Neural crest cell (in vitro differentiated cells): ENCODE data around the gene SCRN1. TPM values are rescaled to one million over a fixed set of nuclear protein-coding genes. Genes with fewer than 3 reads are reported as not detected.

Experiments used
- DNase-seq: peaks from one replicate; pipeline ENCODE4 v3.0.0; 2021; ENCODE audit warnings: low read depth, mixed read lengths, low spot score
- H3K27ac Mint-ChIP-seq: one replicate; pipeline ENCODE4 v1.8.0; 2021; ENCODE audit warnings: mild to moderate bottlenecking, mixed read lengths; ENCODE audit not compliant: unreplicated experiment
- H3K27me3 Mint-ChIP-seq: 2 replicates; pipeline ENCODE4 v1.8.0; 2021; ENCODE audit warnings: low read depth, mild to moderate bottlenecking, mixed read lengths
- H3K36me3 Mint-ChIP-seq: 2 replicates; pipeline ENCODE4 v1.8.0; 2021; ENCODE audit warnings: low read depth, mild to moderate bottlenecking, mixed read lengths
- H3K4me1 Mint-ChIP-seq: 2 replicates; pipeline ENCODE4 v1.8.0; 2021; ENCODE audit warnings: mixed read lengths
- H3K4me3 Mint-ChIP-seq: one replicate; pipeline ENCODE4 v1.8.0; 2021; ENCODE audit warnings: mild to moderate bottlenecking, mixed read lengths
- H3K9me3 Mint-ChIP-seq: 2 replicates; pipeline ENCODE4 v1.8.0; 2021; ENCODE audit warnings: mixed read lengths
- long read RNA-seq: library from polyadenylated mRNA; unstranded; transcript quantifications from one replicate; pipeline ENCODE4 v2.0.0, GENCODE V29; 2020
- total RNA-seq: library from RNA; stranded (reverse); gene quantifications from 2 replicates; pipeline ENCODE4 v1.2.1, GENCODE V29; 2021
- TF ChIP-seq, protein P1 (sequence below): fragments of 200-600 bp; sonication (generic); conservative IDR thresholded peaks from 2 replicates; pipeline ENCODE4 v1.5.0; 2021; ENCODE audit warnings: antibody characterized with exemption, mild to moderate bottlenecking

Gene SCRN1, protein sequence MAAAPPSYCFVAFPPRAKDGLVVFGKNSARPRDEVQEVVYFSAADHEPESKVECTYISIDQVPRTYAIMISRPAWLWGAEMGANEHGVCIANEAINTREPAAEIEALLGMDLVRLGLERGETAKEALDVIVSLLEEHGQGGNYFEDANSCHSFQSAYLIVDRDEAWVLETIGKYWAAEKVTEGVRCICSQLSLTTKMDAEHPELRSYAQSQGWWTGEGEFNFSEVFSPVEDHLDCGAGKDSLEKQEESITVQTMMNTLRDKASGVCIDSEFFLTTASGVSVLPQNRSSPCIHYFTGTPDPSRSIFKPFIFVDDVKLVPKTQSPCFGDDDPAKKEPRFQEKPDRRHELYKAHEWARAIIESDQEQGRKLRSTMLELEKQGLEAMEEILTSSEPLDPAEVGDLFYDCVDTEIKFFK
- 76.8 and 79.4 TPM in 2 replicates for total RNA-seq
- long read RNA-seq, full-length matches to known transcripts: 43 of 109 reads
- long read RNA-seq, partial matches to known transcripts: 12 of 109 reads
- long read RNA-seq, other reads (novel, unspliced or antisense): 54 of 109 reads

DNA sequence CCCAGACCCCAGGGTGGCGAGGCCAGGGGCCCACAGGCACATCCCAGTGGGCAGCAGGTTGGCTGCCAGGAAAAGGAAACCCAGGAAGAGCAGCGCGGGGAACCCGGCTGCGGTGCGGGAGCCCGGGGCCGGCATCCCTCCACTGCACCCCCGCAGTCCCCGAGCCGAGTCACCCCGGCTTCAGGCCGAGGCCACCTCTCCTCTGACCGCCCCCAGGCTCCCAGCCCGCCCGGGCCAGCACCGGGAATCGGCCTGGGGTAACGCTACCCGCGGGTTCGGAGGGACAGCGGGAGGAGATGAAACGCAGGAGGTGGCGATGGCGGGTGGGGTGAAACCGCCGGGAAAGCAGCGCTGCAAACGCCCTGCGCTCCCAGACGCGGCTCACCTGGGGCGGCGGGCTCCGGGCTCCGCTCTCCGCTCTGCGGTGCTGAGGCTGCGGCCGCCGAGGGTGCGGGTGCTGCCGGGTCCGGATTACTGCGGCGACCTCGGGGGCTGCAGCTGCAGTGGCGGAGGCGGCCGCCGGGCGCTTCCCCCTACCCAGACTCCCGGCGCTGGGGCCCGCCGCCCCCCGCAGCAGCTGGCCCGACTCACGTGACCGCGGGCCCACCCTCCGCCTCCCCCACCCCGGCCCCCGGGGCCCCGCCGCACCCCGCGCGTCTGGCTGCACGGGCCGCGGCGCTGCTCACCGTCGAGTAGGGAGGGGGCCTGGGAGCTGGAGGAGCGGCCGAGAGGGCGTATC is at the start of gene SCRN1:
Gene SCRN1 (minus strand): TSS at position 545 of the 739 bp plus-strand sequence. CDS start 20,734 bp downstream, outside the sequence.
- peaks cover 2% of the 10 kb centered on the region for H3K27me3 Mint-ChIP-seq
- peaks cover 29% of the 10 kb centered on the region for H3K4me1 Mint-ChIP-seq
- H3K36me3 Mint-ChIP-seq: peaks cover 23% of the 10 kb centered on the region
- peak within 1 kb of the TSS; percentile 94 for H3K4me3 Mint-ChIP-seq
- DNase-seq: peak; percentile 31
- peaks cover 6% of the 10 kb centered on the region for H3K9me3 Mint-ChIP-seq
- no peak within 1 kb of the TSS for H3K27ac Mint-ChIP-seq
- TF ChIP-seq, protein P1, sequence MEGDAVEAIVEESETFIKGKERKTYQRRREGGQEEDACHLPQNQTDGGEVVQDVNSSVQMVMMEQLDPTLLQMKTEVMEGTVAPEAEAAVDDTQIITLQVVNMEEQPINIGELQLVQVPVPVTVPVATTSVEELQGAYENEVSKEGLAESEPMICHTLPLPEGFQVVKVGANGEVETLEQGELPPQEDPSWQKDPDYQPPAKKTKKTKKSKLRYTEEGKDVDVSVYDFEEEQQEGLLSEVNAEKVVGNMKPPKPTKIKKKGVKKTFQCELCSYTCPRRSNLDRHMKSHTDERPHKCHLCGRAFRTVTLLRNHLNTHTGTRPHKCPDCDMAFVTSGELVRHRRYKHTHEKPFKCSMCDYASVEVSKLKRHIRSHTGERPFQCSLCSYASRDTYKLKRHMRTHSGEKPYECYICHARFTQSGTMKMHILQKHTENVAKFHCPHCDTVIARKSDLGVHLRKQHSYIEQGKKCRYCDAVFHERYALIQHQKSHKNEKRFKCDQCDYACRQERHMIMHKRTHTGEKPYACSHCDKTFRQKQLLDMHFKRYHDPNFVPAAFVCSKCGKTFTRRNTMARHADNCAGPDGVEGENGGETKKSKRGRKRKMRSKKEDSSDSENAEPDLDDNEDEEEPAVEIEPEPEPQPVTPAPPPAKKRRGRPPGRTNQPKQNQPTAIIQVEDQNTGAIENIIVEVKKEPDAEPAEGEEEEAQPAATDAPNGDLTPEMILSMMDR: no peak

DNA sequence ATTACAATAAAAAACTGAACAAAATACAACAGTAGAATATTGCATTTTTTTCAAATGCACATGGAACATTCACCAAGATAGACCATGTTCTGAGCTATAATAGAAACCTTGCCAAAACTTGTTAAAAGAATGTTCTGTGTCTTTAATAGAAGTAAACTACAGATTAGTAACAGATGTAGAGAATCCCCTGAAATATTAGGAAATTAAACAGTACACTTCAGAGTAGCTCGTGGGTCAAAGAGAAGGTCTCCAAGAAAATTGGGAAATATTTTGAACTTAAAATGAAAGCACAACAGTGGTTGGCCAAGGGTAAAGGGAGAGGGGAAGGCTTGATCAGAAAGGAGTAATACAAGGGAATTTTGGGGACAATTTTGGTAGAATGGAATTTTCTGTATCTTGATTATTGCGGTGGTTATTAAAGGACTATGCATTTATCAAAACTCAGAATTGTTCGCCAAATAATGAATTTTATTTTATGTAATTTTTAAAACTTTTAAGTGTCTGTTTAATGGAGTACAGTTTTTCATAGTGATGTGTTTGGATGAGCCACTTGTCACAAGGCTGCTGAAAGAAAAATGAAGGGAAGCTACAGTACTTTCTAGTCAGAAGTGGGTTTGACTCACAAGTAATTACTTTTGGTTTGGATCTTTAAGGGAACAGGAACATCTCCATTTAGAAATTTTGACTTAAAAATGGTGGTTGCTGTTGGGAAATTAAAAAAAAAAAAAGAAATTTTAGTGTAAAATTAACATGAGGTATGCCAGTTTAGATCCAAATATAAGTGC is 48.8 kb upstream of the SCRN1 start:
- H3K27ac Mint-ChIP-seq: no peak overlapping the region

DNA sequence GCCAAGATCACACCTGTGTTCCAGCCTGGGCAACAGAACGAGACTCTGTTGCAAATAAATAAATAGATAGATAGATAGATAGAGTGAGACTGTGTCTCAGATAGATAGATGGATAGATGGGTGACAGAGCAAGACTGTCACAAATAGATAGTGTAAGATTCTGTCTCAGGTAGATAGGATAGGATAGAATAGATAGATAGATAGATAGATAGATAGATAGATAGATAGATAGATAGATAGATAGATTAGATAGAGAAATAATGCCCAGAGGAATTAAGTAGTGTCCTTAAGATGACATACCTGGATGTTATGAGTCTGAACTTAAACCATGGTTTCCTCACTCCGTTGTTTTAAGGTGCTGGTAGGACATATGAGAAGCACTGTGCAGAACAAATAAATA is 46.6 kb upstream of the SCRN1 start:
- Mint-ChIP-seq H3K4me3 (no peak overlapping the region), H3K4me1 (peaks cover 11% of the 10 kb centered on the region), H3K27me3 (no peaks in the 10 kb centered on the region), H3K9me3 (no peaks in the 10 kb centered on the region), H3K36me3 (no peaks in the 10 kb centered on the region), H3K27ac (no peak overlapping the region)
- no peak for DNase-seq
- TF ChIP-seq, protein P1: no peak

More for the DNA sequence above, 48.8 kb upstream of the SCRN1 start:
- Mint-ChIP-seq H3K27me3 (no peaks in the 10 kb centered on the region), H3K36me3 (peaks cover 7% of the 10 kb centered on the region), H3K4me3 (no peak overlapping the region), H3K9me3 (peaks cover 4% of the 10 kb centered on the region), H3K4me1 (peaks cover 18% of the 10 kb centered on the region)
- TF ChIP-seq, protein P1: no peak
- no peak for DNase-seq

DNA sequence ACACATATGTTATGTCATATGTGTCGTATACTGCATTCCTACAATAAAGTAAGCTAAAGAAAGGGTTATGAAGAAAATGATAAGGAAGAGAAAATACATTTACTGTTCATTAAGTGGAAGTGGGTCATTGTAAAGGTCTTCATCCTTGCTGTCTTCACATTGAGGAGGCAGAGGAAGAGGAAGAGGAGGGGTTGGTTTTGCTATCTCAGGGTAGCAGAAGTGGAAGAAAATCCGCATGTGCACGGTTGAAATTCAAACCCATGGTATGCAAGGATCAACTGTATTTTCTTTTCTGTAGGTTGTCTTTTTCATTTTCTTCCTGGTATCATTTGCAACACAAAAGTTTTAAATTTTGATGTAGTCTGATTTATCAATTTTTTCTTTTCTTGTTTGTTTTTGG is 44.9 kb upstream of the SCRN1 start:
- H3K27ac Mint-ChIP-seq: no peak overlapping the region
- DNase-seq: no peak
- TF ChIP-seq, protein P1: no peak
- H3K36me3 Mint-ChIP-seq: no peaks in the 10 kb centered on the region
- H3K27me3 Mint-ChIP-seq: no peaks in the 10 kb centered on the region
- H3K4me3 Mint-ChIP-seq: no peak overlapping the region
- peaks cover 3% of the 10 kb centered on the region for H3K4me1 Mint-ChIP-seq
- H3K9me3 Mint-ChIP-seq: no peaks in the 10 kb centered on the region
